Activated CD4-positive, alpha-beta memory T cell treated with anti-CD3 and anti-CD28 coated beads, Interleukin-2, amount 10 ng/mL, durations not matched to agents 7 days and 5 days (primary cell): ENCODE data around the gene SETBP1. TPM values are rescaled to one million over a fixed set of nuclear protein-coding genes. Genes with fewer than 3 reads are reported as not detected.

Source experiments
- CTCF ChIA-PET: fragments of 350-600 bp; sonication (Branson Sonifier 250); formaldehyde crosslinking; loops from one replicate; lab custom pipeline; 2021; ENCODE audit warnings: antibody characterized with exemption, inconsistent platforms; lab: Charles Lee
- POLR2A ChIA-PET: fragments of 350-600 bp; sonication (Branson Sonifier 250); formaldehyde crosslinking; loops from one replicate; lab custom pipeline; 2021; ENCODE audit warnings: antibody characterized with exemption; lab: Charles Lee
- DNase-seq: peaks from one replicate; pipeline ENCODE4 v3.0.0-alpha.2; 2020
- H3K27ac Mint-ChIP-seq: one replicate; pipeline ENCODE4 v1.8.0; 2021; ENCODE audit warnings: mild to moderate bottlenecking, mixed read lengths
- H3K27me3 Mint-ChIP-seq: one replicate; pipeline ENCODE4 v1.8.0; 2021; ENCODE audit warnings: mixed read lengths
- H3K36me3 Mint-ChIP-seq: one replicate; pipeline ENCODE4 v1.8.0; 2021; ENCODE audit warnings: low read depth, mixed read lengths
- H3K4me1 Mint-ChIP-seq: one replicate; pipeline ENCODE4 v1.8.0; 2021; ENCODE audit warnings: mixed read lengths
- H3K4me3 Mint-ChIP-seq: one replicate; pipeline ENCODE4 v1.8.0; 2021; ENCODE audit warnings: mild to moderate bottlenecking, mixed read lengths
- H3K9me3 Mint-ChIP-seq: one replicate; pipeline ENCODE4 v1.8.0; 2021; ENCODE audit warnings: mixed read lengths
- total RNA-seq, 2 experiments: library from RNA; stranded (reverse); gene quantifications; one replicate each; pipeline ENCODE4 v1.2.3, GENCODE V29; 2021

SETBP1 gene
- total RNA-seq, 2 experiments from 2014 or later, result 15.8 to 18.2 TPM

DNA sequence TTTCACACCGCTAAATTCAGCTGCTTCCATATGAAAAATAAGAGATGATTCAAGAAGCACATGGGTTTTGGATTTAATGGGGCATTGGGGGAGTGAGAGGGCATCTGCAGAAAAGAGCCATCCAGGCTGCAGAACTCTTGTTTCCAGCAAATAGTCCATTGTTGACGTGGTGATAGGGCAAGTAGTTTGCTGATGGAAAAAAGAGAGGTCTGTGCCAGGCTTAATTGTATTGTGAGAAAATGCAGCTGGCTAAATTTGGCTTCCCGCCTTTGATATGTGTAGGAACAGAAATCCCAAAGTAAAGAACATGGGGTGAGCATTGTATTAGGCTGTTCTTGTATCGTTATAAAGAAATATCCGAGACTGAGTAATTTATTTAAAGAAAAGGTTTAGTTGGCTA, 199.5 kb downstream of the SETBP1 start:
- Mint-ChIP-seq H3K27me3 (peaks cover 8% of the 10 kb centered on the region), H3K9me3 (no peaks in the 10 kb centered on the region), H3K27ac (no peak overlapping the region), H3K4me3 (no peak overlapping the region), H3K4me1 (no peaks in the 10 kb centered on the region), H3K36me3 (no peaks in the 10 kb centered on the region)
- CTCF ChIA-PET, result interaction anchor here (0.6 to 1.4 kb wide), 2 partner anchors 201 to 786 kb away, joined by 4 to 5 read pairs; no protein-coding TSS in a partner anchor
- DNase-seq, result no peak
- POLR2A ChIA-PET, result no interaction called here

GRCh38 chr18:44881461-44882162, 200.9 kb downstream of the SETBP1 start:
- H3K4me1 Mint-ChIP-seq, result no peaks in the 10 kb centered on the region

DNA sequence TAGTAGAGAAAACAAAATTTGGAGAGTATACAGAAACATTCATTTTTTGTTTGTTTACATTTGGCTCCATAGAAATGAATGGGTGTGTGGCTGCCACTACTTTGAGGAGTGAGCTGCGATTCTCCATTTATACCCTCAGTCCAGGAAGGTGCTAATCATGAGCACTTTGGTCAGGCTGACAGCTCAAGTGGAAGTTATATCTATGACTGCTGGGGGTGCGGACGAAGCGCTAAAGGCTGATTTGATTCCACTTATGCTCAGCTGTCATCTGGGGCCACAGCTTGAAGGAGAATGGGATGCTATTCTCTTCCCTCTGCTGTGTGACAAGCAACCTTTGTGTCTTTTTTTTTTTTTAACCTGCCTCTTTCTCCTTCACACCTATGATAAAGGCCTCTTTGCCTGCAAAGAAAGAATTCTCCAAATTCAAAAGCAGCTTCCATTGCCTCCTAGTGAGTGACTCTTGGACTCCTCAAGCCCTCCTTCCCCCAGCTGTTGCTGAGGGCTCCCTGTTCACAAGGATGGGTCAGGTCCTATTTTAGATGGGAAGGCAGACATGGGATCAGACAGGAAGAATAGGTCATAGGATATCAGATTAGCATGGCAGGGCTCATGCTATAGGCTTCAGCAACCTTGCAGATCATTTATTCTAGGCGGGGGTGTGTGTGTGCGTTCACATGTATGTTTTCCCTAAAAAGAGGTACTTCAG, 201.6 kb downstream of the SETBP1 start:
- ChIA-PET POLR2A (no interaction called here), CTCF (interaction anchor here (1.2 kb wide), 1 partner anchor 203 kb away, joined by 3 read pairs; no protein-coding TSS in a partner anchor)
- Mint-ChIP-seq H3K9me3 (no peaks in the 10 kb centered on the region), H3K4me3 (no peak overlapping the region), H3K27ac (no peak overlapping the region), H3K36me3 (no peaks in the 10 kb centered on the region), H3K27me3 (peaks cover 4% of the 10 kb centered on the region), H3K4me1 (peaks cover 6% of the 10 kb centered on the region)
- no peak for DNase-seq

More at GRCh38 chr18:44881461-44882162, 200.9 kb downstream of the SETBP1 start:
- ChIA-PET POLR2A (no interaction called here), CTCF (no interaction called here)
- Mint-ChIP-seq H3K9me3 (no peaks in the 10 kb centered on the region), H3K27me3 (peaks cover 4% of the 10 kb centered on the region), H3K4me3 (no peak overlapping the region), H3K27ac (no peak overlapping the region), H3K36me3 (no peaks in the 10 kb centered on the region)
- DNase-seq, result no peak

DNA sequence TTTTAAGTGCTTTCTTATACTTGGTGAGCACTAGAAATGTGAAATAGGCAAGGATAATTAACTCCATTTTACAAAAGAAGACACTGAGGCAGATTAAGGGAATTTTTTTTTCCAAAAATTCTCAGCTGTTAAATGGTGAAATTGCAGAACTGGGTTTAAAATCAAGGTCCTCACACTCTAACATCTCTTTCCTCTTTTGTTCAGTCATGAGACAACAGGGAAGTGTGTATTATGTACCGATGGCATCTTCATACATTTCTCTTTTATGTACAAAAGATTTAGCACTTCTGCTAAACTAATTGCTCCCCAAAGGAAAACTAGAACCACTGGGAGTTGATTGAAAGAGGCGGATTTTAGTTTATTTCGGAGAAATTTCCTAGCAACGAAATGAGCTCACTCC, 203.0 kb downstream of the SETBP1 start:
- H3K9me3 Mint-ChIP-seq, result no peaks in the 10 kb centered on the region
- H3K27ac Mint-ChIP-seq, result no peak overlapping the region
- H3K4me3 Mint-ChIP-seq, result no peak overlapping the region
- peaks cover 4% of the 10 kb centered on the region for H3K27me3 Mint-ChIP-seq
- H3K4me1 Mint-ChIP-seq, result peaks cover 10% of the 10 kb centered on the region
- H3K36me3 Mint-ChIP-seq, result no peaks in the 10 kb centered on the region
- ChIA-PET POLR2A (no interaction called here), CTCF (interaction anchor here (1.2 kb wide), 1 partner anchor 205 kb away, joined by 3 read pairs; no protein-coding TSS in a partner anchor)
- DNase-seq, result no peak

DNA sequence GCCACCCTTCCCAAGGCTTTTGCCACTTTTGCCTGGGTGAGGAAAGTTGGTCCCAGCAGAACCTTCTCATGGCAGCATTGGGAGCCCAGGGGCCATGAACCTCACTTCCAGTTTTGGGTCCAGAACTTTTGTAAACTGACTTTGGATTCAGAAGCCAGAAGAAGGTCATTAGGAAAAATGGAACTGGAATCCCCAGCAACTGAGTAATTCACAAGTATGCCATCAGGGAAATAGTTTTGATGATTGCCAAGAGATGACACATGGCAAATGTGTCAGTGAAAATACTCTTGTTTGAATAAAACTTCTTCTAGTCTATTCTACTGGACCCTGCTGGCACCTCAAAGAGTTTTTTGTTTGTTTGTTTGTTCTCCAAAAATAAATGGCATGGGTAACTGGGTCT, 203.7 kb downstream of the SETBP1 start:
- no peaks in the 10 kb centered on the region for H3K9me3 Mint-ChIP-seq
- H3K27ac Mint-ChIP-seq, result no peak overlapping the region
- ChIA-PET CTCF (no interaction called here), POLR2A (no interaction called here)
- DNase-seq, result no peak
- no peak overlapping the region for H3K4me3 Mint-ChIP-seq
- peaks cover 4% of the 10 kb centered on the region for H3K27me3 Mint-ChIP-seq
- no peaks in the 10 kb centered on the region for H3K36me3 Mint-ChIP-seq
- peaks cover 10% of the 10 kb centered on the region for H3K4me1 Mint-ChIP-seq

GRCh38 chr18:44885507-44885906, 204.8 kb downstream of the SETBP1 start:
- CTCF ChIA-PET, result no interaction called here

DNA sequence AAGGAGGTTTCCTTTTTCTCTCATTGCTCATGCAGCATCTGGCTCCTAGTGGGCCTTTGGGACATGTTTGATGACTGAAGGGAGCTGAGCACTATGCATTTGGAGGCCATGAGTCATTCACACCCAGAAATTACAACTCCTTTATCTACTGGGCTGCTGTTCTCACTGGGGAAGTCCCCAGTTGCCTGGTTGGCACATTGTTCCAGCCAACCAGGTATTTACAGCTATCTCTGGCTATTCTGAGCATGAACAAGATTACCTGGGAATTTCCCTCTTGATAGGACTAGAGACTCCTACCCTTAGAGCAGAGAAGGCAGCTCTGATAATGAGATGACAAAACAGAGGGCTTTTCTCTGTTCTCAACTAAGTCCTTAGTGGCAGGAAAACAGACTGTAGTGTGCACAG, 206.5 kb downstream of the SETBP1 start:
- Mint-ChIP-seq H3K4me3 (no peak overlapping the region), H3K27ac (no peak overlapping the region), H3K9me3 (peaks cover 2% of the 10 kb centered on the region), H3K36me3 (peaks cover 9% of the 10 kb centered on the region), H3K27me3 (peaks cover 4% of the 10 kb centered on the region), H3K4me1 (peaks cover 10% of the 10 kb centered on the region)
- CTCF ChIA-PET, result no interaction called here
- POLR2A ChIA-PET, result no interaction called here
- DNase-seq, result peak; percentile 24

More at GRCh38 chr18:44885507-44885906, 204.8 kb downstream of the SETBP1 start:
- H3K4me3 Mint-ChIP-seq, result no peak overlapping the region
- peaks cover under 1% of the 10 kb centered on the region for H3K36me3 Mint-ChIP-seq
- POLR2A ChIA-PET, result no interaction called here
- H3K27ac Mint-ChIP-seq, result no peak overlapping the region
- H3K4me1 Mint-ChIP-seq, result peaks cover 10% of the 10 kb centered on the region
- H3K27me3 Mint-ChIP-seq, result peaks cover 4% of the 10 kb centered on the region
- DNase-seq, result no peak
- H3K9me3 Mint-ChIP-seq, result no peaks in the 10 kb centered on the region

- H3K27ac Mint-ChIP-seq, result no peak overlapping the region
- H3K4me3 Mint-ChIP-seq, result no peak overlapping the region
- ChIA-PET POLR2A (no interaction called here), CTCF (no interaction called here)
- DNase-seq, result no peak
- no peaks in the 10 kb centered on the region for H3K27me3 Mint-ChIP-seq
- peaks cover 2% of the 10 kb centered on the region for H3K9me3 Mint-ChIP-seq
- H3K36me3 Mint-ChIP-seq, result peaks cover 9% of the 10 kb centered on the region
- H3K4me1 Mint-ChIP-seq, result peaks cover 26% of the 10 kb centered on the region
These were observed 208.4 kb downstream of the SETBP1 start for GRCh38 chr18:44889111-44889510.

- POLR2A ChIA-PET, result interaction anchor here (1.0 kb wide), 1 partner anchor 215 kb away, joined by 4 read pairs; no protein-coding TSS in a partner anchor
- Mint-ChIP-seq H3K4me3 (no peak overlapping the region), H3K27ac (no peak overlapping the region), H3K9me3 (peaks cover 2% of the 10 kb centered on the region), H3K4me1 (peaks cover 28% of the 10 kb centered on the region), H3K27me3 (no peaks in the 10 kb centered on the region), H3K36me3 (peaks cover 12% of the 10 kb centered on the region)
- CTCF ChIA-PET, result interaction anchor here (0.7 to 1.2 kb wide), 2 partner anchors 88 to 214 kb away, joined by 3 to 6 read pairs; no protein-coding TSS in a partner anchor
- no peak for DNase-seq
These were observed 212.5 kb downstream of the SETBP1 start for GRCh38 chr18:44893045-44893706.

- H3K9me3 Mint-ChIP-seq, result peaks cover 2% of the 10 kb centered on the region
- CTCF ChIA-PET, result interaction anchor here (1.2 kb wide), 1 partner anchor 215 kb away, joined by 6 read pairs; no protein-coding TSS in a partner anchor
- DNase-seq, result no peak
- H3K4me1 Mint-ChIP-seq, result peaks cover 30% of the 10 kb centered on the region
- H3K4me3 Mint-ChIP-seq, result no peak overlapping the region
- peaks cover 12% of the 10 kb centered on the region for H3K36me3 Mint-ChIP-seq
- POLR2A ChIA-PET, result interaction anchor here (1.0 kb wide), 1 partner anchor 215 kb away, joined by 4 read pairs; no protein-coding TSS in a partner anchor
- H3K27ac Mint-ChIP-seq, result no peak overlapping the region
- H3K27me3 Mint-ChIP-seq, result no peaks in the 10 kb centered on the region
These were observed 213.3 kb downstream of the SETBP1 start for GRCh38 chr18:44893966-44894365.

DNA sequence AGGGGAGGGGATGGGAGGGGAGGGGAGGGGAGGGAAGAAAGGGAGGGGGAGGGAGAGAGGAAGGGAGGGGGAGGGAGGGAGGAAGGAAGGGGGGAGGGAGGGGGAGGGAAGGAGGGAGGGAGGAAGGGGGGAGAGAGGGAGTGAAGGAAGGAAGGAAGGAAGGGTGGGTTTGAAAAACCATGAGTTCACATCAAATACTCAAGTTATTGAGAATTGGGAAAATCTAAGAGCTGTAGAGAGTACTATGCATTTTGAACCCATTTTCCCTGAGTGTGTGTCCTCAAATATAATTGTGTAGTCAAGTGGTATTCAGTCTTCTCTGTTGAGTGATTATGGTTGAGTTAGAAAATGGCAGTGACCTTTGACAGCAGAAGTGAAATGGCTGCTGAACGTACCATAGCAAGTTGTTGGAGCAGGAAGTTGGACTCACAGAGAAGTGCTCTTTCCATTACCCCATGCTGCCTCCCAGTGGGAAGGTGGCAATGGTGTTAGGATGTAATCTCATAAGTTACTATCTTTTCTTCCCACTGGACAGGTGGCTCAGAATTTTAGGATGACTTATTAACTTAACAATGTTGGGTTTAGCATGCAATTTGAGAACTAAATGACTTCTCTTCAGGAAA, 214.6 kb downstream of the SETBP1 start:
- Mint-ChIP-seq H3K9me3 (peaks cover 2% of the 10 kb centered on the region), H3K4me3 (no peak overlapping the region), H3K4me1 (peaks cover 30% of the 10 kb centered on the region), H3K27me3 (peaks cover 2% of the 10 kb centered on the region), H3K36me3 (peaks cover 12% of the 10 kb centered on the region), H3K27ac (no peak overlapping the region)
- CTCF ChIA-PET, result interaction anchor here (0.7 to 1.3 kb wide), 3 partner anchors 9 to 318 kb away, joined by 3 read pairs; no protein-coding TSS in a partner anchor
- POLR2A ChIA-PET, result no interaction called here
- DNase-seq, result peak; percentile 52

GRCh38 chr18:44896846-44897245, 216.2 kb downstream of the SETBP1 start:
- Mint-ChIP-seq H3K9me3 (no peaks in the 10 kb centered on the region), H3K36me3 (peaks cover 3% of the 10 kb centered on the region), H3K4me1 (peaks cover 30% of the 10 kb centered on the region), H3K27me3 (peaks cover 2% of the 10 kb centered on the region), H3K4me3 (no peak overlapping the region), H3K27ac (no peak overlapping the region)
- POLR2A ChIA-PET, result no interaction called here
- CTCF ChIA-PET, result interaction anchor here (0.9 kb wide), 1 partner anchor 218 kb away, joined by 3 read pairs; no protein-coding TSS in a partner anchor
- DNase-seq, result no peak
